ENCODE results near the gene N4BP2. TPM values are rescaled to one million over a fixed set of nuclear protein-coding genes. Genes with fewer than 3 reads are reported as not detected.
"Not testable (repeated sequence)": the region's sequence is repeated elsewhere in the genome, so short reads cannot be mapped to it uniquely, and the experiment has no call there.

The N4BP2 gene
- 38.9 to 41.0 TPM (median 40.6 TPM) in 3 replicates for total RNA-seq

DNA sequence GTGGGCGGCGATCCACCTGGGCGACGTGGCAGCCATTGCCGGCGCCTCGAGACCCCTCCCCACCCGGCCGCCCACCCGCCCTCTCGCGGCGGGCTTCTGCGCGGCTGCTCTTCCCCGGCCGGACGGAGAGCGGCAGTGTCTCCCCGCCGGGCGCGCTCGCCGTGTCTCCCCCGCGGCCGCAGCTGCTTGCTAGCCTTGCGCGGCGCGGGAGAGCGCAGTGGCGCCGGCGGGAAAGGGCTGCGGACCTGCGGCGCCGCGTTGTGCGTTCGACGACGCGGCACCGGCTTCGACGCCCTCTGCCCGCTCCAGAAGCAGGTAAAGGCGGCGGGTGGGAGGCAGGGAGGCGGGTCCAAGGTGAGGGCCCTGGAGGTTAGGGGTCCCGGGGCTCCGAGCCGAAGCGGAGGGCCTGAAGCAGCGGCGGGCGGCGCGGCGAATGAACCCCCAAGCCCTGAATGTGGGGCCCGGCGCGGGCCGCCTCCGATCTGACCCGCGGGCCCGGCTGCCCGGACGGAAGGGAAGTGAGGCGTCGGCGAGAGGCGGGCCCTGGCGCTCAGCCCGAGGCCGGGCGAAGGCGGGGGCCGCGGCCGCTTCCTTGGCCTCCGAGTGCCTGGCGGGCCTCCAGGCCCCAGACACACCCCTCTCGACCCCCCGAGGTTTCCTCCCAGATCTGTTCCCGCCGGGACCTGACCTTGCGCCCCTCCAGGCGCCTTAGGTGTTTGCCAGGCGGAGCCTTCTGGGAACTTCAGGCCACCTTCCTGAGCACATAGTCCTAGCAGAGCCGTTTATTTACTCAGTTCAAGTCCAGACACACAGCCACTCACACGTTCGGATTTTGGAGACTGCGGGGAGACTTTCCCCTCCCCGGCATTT is at the start of gene N4BP2:
Gene N4BP2, plus strand, starts transcription at position 135 of the 870 bp plus-strand sequence. CDS start 40,491 bp downstream, outside the sequence.
- DNase-seq (ENCODE audit: low spot score in 2 of 2, unreplicated experiment in 2 of 2), result peak; percentile 72 to 81
- Mint-ChIP-seq H3K36me3 (peaks cover 2% of the 10 kb centered on the region), H3K9me3 (no peaks in the 10 kb centered on the region), H3K4me1 (peaks cover 29% of the 10 kb centered on the region), H3K27ac (peak within 1 kb of the TSS; percentile 99), H3K4me3 (peak within 1 kb of the TSS; percentile 80), H3K27me3 (ENCODE audit: low read depth) (no peaks in the 10 kb centered on the region)
- TF ChIP-seq, protein P1, sequence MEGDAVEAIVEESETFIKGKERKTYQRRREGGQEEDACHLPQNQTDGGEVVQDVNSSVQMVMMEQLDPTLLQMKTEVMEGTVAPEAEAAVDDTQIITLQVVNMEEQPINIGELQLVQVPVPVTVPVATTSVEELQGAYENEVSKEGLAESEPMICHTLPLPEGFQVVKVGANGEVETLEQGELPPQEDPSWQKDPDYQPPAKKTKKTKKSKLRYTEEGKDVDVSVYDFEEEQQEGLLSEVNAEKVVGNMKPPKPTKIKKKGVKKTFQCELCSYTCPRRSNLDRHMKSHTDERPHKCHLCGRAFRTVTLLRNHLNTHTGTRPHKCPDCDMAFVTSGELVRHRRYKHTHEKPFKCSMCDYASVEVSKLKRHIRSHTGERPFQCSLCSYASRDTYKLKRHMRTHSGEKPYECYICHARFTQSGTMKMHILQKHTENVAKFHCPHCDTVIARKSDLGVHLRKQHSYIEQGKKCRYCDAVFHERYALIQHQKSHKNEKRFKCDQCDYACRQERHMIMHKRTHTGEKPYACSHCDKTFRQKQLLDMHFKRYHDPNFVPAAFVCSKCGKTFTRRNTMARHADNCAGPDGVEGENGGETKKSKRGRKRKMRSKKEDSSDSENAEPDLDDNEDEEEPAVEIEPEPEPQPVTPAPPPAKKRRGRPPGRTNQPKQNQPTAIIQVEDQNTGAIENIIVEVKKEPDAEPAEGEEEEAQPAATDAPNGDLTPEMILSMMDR (IDR thresholded peaks at IDR 0.05; ENCODE audit: unreplicated experiment), result no peak

DNA sequence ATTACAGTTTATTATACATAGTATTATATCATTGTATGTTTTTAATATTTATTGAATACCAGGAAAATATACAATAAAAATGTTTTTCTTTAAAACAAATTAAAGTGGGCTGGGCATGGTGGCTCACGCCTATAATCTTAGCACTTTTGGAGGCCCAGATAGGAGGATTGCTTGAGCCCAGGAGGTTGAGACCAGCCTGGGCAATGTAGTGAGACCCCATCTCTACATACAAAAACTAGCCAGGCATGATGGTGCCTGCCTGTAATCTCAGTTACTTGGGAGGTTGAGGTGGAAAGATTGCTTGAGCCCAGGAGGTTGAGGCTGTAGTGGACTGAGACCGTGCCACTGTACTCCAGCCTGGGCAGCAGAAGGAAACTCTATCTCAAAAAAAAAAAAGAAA is 40.6 kb upstream of the N4BP2 start:
- TF ChIP-seq, protein P1 (IDR thresholded peaks at IDR 0.05; ENCODE audit: unreplicated experiment), result no peak
- no peak overlapping the region for H3K4me3 Mint-ChIP-seq
- no peak for DNase-seq (ENCODE audit: low spot score in 2 of 2, unreplicated experiment in 2 of 2)
- no peak overlapping the region for H3K27ac Mint-ChIP-seq
- H3K27me3 Mint-ChIP-seq (ENCODE audit: low read depth), result no peaks in the 10 kb centered on the region
- H3K9me3 Mint-ChIP-seq, result no peaks in the 10 kb centered on the region
- H3K4me1 Mint-ChIP-seq, result no peaks in the 10 kb centered on the region
- no peaks in the 10 kb centered on the region for H3K36me3 Mint-ChIP-seq

DNA sequence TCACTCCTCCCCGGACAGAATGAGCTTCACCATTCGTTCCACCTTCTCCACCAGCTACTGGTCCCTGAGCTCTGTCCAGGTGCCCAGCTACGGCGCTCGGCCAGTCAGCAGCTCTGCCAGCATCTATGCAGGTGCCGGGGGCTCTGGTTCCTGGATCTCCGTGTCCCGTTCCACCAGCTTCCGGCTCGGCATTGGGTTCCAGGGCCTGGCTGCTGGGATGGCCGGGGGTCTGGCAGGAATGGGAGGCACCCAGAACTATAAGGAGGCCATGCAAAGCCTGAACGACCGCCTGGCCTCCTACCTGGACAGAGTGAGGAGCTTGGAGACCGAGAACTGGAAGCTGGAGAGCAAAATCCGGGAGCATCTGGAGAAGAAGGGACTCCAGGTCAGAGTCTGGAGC is 36.4 kb upstream of the N4BP2 start:
- TF ChIP-seq, protein P1 (IDR thresholded peaks at IDR 0.05; ENCODE audit: unreplicated experiment), result no peak
- H3K4me1 Mint-ChIP-seq, result no peaks in the 10 kb centered on the region
- no peak overlapping the region for H3K27ac Mint-ChIP-seq
- no peak overlapping the region for H3K4me3 Mint-ChIP-seq
- H3K9me3 Mint-ChIP-seq, result no peaks in the 10 kb centered on the region
- no peaks in the 10 kb centered on the region for H3K36me3 Mint-ChIP-seq
- no peak for DNase-seq (ENCODE audit: low spot score in 2 of 2, unreplicated experiment in 2 of 2)
- no peaks in the 10 kb centered on the region for H3K27me3 Mint-ChIP-seq (ENCODE audit: low read depth)

DNA sequence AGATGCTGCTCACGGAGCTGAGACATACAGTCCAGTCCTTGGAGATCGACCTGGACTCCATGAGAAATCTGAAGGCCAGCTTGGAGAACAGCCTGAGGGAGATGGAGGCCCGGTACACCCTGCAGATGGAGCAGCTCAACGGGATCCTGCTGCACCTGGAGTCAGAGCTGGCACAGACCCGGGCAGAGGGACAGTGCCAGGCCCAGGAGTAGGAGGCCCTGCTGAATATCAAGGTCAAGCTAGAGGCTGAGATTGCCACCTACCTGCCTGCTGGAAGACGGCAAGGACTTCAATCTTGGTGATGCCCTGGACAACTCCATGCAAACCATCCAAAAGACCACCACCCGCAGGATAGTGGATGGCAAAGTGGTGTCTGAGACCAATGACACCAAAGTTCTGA is 35.5 kb upstream of the N4BP2 start:
- DNase-seq (ENCODE audit: low spot score in 2 of 2, unreplicated experiment in 2 of 2); H3K36me3 Mint-ChIP-seq; H3K27ac Mint-ChIP-seq; H3K4me3 Mint-ChIP-seq; H3K27me3 Mint-ChIP-seq (ENCODE audit: low read depth); H3K9me3 Mint-ChIP-seq; H3K4me1 Mint-ChIP-seq: not testable (repeated sequence)

DNA sequence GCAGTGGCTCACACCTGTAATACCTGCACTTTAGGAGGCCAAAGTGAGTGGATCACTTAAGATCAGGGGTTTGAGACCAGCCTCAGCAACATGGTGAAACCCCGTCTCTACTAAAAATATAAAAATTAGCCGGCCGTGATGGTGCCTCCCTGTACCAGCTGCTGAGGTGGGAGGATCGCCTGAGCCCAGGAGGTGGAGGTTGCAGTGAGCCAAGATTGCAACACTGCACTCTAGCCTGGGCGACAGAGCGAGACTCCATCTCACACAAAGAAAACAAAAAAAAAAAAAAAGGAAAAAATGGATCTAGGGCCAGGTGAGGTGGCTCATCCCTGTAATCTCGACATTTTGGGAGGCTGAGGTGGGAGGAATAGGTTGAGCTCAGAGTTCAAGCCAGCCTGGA is 32.6 kb upstream of the N4BP2 start:
- not testable (repeated sequence) for H3K4me3 Mint-ChIP-seq; H3K4me1 Mint-ChIP-seq; H3K27ac Mint-ChIP-seq; H3K27me3 Mint-ChIP-seq (ENCODE audit: low read depth); H3K9me3 Mint-ChIP-seq; H3K36me3 Mint-ChIP-seq; DNase-seq (ENCODE audit: low spot score in 2 of 2, unreplicated experiment in 2 of 2)

DNA sequence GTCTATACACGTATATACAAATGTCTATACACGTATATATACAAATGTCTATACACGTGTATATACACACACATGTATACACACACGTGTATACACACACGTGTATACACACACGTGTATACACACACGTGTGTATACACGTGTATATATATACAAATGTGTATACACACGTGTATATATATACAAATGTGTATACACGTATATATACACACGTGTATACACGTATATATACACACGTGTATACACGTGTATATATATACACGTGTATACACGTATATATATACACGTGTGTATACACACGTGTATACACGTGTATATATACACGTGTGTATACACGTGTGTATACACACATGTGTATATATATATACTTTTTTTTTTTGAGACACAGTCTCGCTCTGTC is 23.9 kb upstream of the N4BP2 start:
- H3K4me1 Mint-ChIP-seq, result no peaks in the 10 kb centered on the region
- no peak overlapping the region for H3K4me3 Mint-ChIP-seq
- no peak overlapping the region for H3K27ac Mint-ChIP-seq
- no peaks in the 10 kb centered on the region for H3K27me3 Mint-ChIP-seq (ENCODE audit: low read depth)
- TF ChIP-seq, protein P1 (IDR thresholded peaks at IDR 0.05; ENCODE audit: unreplicated experiment), result no peak
- DNase-seq (ENCODE audit: low spot score in 2 of 2, unreplicated experiment in 2 of 2), result no peak
- H3K9me3 Mint-ChIP-seq, result no peaks in the 10 kb centered on the region
- H3K36me3 Mint-ChIP-seq, result no peaks in the 10 kb centered on the region
